HCT116 (cell line): ENCODE results near the gene SLC22A2. TPM values are rescaled to one million over a fixed set of nuclear protein-coding genes. Genes with fewer than 3 reads are reported as not detected.

Experiments used
- ATAC-seq: fragments of 200-7000 bp; cut with Tn5 transposase; 2 replicates; pipeline ENCODE4 v1.9.1; 2020; ENCODE audit warnings: mild to moderate bottlenecking, moderate library complexity
- Bru-seq: library from RNA; stranded (reverse); fragments of 400-500 nt; gene quantifications from one replicate; lab custom pipeline; 2021; lab: Mats Ljungman, UMichigan
- BruChase-seq, 2 experiments: library from RNA; stranded (reverse); fragments of 400-500 nt; gene quantifications; one replicate each; lab custom pipeline; 2021; lab: Mats Ljungman, UMichigan
- BruUV-seq: library from RNA; stranded (reverse); fragments of 400-500 nt; replicated peaks from 2 replicates; lab custom pipeline; 2021; lab: Mats Ljungman, UMichigan
- CTCF ChIA-PET: fragments of 300-600 bp; sonication (Branson Sonifier 250); formaldehyde crosslinking; loops from one replicate; lab custom pipeline; 2021; ENCODE audit warnings: antibody characterized with exemption; lab: Charles Lee
- POLR2A ChIA-PET: fragments of 300-600, 350-600 bp; sonication (Branson Sonifier 250); formaldehyde crosslinking; loops from one replicate; lab custom pipeline; 2021; ENCODE audit warnings: antibody characterized with exemption; lab: Charles Lee
- RAD21 ChIA-PET, 2 experiments: fragments of 300-600 bp; sonication (Branson Sonifier 250); formaldehyde crosslinking; loops; one replicate each; lab custom pipeline; 2023; ENCODE audit warnings: low total read pairs in 2 of 2; ENCODE audit not compliant: uncharacterized antibody in 2 of 2, unreplicated experiment in 2 of 2, low non-redundant PET in 1 of 2; lab: Charles Lee
- DNase-seq: peaks from one replicate; pipeline ENCODE4 v3.0.0-alpha.2; 2010; ENCODE audit warnings: low read depth, low spot score
- H2AFZ ChIP-seq: fragments of 200-600 bp; shearing (Covaris generic), sonication (generic); 2 replicates; pipeline ENCODE4 v1.6.1; 2017; ENCODE audit warnings: low read depth, mixed run types, mixed read lengths, antibody characterized with exemption, low read length; ENCODE audit not compliant: poor library complexity, severe bottlenecking
- H3K27ac ChIP-seq: 2 replicates; pipeline ENCODE4 v1.5.1; 2012; ENCODE audit warnings: low read depth, low read length
- H3K27me3 ChIP-seq: fragments of 200-600 bp; sonication (generic); 2 replicates; pipeline ENCODE4 v1.6.1; 2016; ENCODE audit warnings: mixed run types, low read length, mixed read lengths; ENCODE audit not compliant: insufficient read depth
- H3K36me3 ChIP-seq, 2 experiments: fragments of 200-500 bp in 1 of 2; fragments of 200-600 bp in 1 of 2; sonication (Bioruptor generic) in 1 of 2; sonication (generic) in 1 of 2; 2 replicates each; pipeline versions ENCODE4 v1.5.1 to v1.6.1; 2014 to 2016; ENCODE audit warnings: low read length in 2 of 2, inconsistent platforms in 1 of 2, mixed read lengths in 1 of 2, mixed run types in 1 of 2; ENCODE audit not compliant: insufficient read depth in 2 of 2, control insufficient read depth in 1 of 2
- H3K4me1 ChIP-seq, 2 experiments: fragments of 200-600 bp in 1 of 2; sonication (generic) in 1 of 2; 2 replicates each; pipeline versions ENCODE4 v1.5.1 to v1.6.1; 2012 to 2017; ENCODE audit warnings: low read length in 2 of 2, inconsistent platforms in 1 of 2, mild to moderate bottlenecking in 1 of 2, mixed read lengths in 1 of 2, mixed run types in 1 of 2, moderate library complexity in 1 of 2; ENCODE audit not compliant: insufficient read depth in 2 of 2, control insufficient read depth in 1 of 2
- H3K4me2 ChIP-seq: fragments of 200-600 bp; sonication (generic); 2 replicates; pipeline ENCODE4 v1.6.1; 2017; ENCODE audit warnings: mixed run types, low read length, mixed read lengths
- H3K4me3 ChIP-seq, 2 experiments: fragments of 200-600 bp in 1 of 2; sonication (generic) in 1 of 2; replicated peaks in 1 of 2; 2 replicates each; pipeline ENCODE4 v1.5.1; 2011 to 2016; ENCODE audit warnings: low read length in 2 of 2, control low read depth in 1 of 2, low read depth in 1 of 2, mild to moderate bottlenecking in 1 of 2, mixed read lengths in 1 of 2, mixed run types in 1 of 2
- H3K79me2 ChIP-seq: fragments of 200-600 bp; sonication (generic); 2 replicates; pipeline ENCODE4 v1.6.1; 2017; ENCODE audit warnings: mild to moderate bottlenecking, mixed run types, low read length, moderate library complexity, mixed read lengths; ENCODE audit not compliant: insufficient read depth
- H3K9ac ChIP-seq: fragments of 200-600 bp; sonication (generic); 2 replicates; pipeline ENCODE4 v1.6.1; 2016; ENCODE audit warnings: low read length, mixed read lengths
- H3K9me2 ChIP-seq: fragments of 200-600 bp; sonication (generic), shearing (Covaris generic); 2 replicates; pipeline ENCODE4 v1.6.1; 2017; ENCODE audit warnings: mixed run types, mild to moderate bottlenecking, moderate library complexity; ENCODE audit not compliant: insufficient read depth
- H3K9me3 ChIP-seq, 2 experiments: fragments of 200-500 bp in 1 of 2; fragments of 200-600 bp in 1 of 2; sonication (Bioruptor generic) in 1 of 2; sonication (generic) in 1 of 2; 2 replicates each; pipeline ENCODE4 v1.6.1; 2014 to 2017; ENCODE audit warnings: low read length in 2 of 2, mixed read lengths in 2 of 2, inconsistent platforms in 1 of 2, low read depth in 1 of 2, mild to moderate bottlenecking in 1 of 2, mixed run types in 1 of 2, moderate library complexity in 1 of 2; ENCODE audit not compliant: control insufficient read depth in 1 of 2, insufficient read depth in 1 of 2
- H4K20me1 ChIP-seq: fragments of 200-600 bp; sonication (generic), shearing (Covaris generic); 2 replicates; pipeline ENCODE4 v1.6.1; 2017; ENCODE audit warnings: mixed run types, mild to moderate bottlenecking, moderate library complexity; ENCODE audit not compliant: insufficient read depth
- CEBPB ChIP-seq: IDR thresholded peaks from 2 replicates; pipeline ENCODE4 v1.6.1; 2012; ENCODE audit warnings: low read depth
- CTCF ChIP-seq, 3 experiments: fragments of 200-600 bp in 1 of 3; sonication (generic) in 1 of 3; IDR thresholded peaks in 2 of 3; conservative IDR thresholded peaks in 1 of 3; 2 replicates each; pipeline ENCODE4 v1.5.1; 2012 to 2017; ENCODE audit warnings: low read depth in 2 of 3, low read length in 2 of 3, antibody characterized with exemption in 1 of 3, borderline replicate concordance in 1 of 3, control low read depth in 1 of 3, mild to moderate bottlenecking in 1 of 3, mixed read lengths in 1 of 3, mixed run types in 1 of 3, moderate library complexity in 1 of 3; ENCODE audit not compliant: insufficient read depth in 1 of 3
- MAX ChIP-seq: IDR thresholded peaks from 2 replicates; pipeline ENCODE4 v1.6.1; 2012
- POLR2AphosphoS5 ChIP-seq: IDR thresholded peaks from 2 replicates; pipeline ENCODE4 v1.6.1; 2011; ENCODE audit warnings: mild to moderate bottlenecking, low read depth, low read length, moderate library complexity
- RAD21 ChIP-seq: IDR thresholded peaks from 2 replicates; pipeline ENCODE4 v1.6.1; 2012; ENCODE audit warnings: low read depth, mild to moderate bottlenecking
- TCF7L2 ChIP-seq: IDR thresholded peaks from 2 replicates; pipeline ENCODE4 v1.7.0; 2011; ENCODE audit warnings: borderline replicate concordance, inconsistent platforms; ENCODE audit not compliant: insufficient read depth, insufficient read length; ENCODE audit errors: extremely low read depth
- YY1 ChIP-seq: IDR thresholded peaks from 2 replicates; pipeline ENCODE4 v1.6.1; 2011; ENCODE audit warnings: low read length, low read depth, moderate library complexity, mild to moderate bottlenecking; ENCODE audit not compliant: insufficient replicate concordance; ENCODE audit errors: extremely low read depth
- ZFX ChIP-seq: fragments of 450-650 bp; IDR thresholded peaks from 2 replicates; pipeline ENCODE4 v1.6.1; 2017
- intact Hi-C: fragments of 100-400 bp; cut with micrococcal nuclease; formaldehyde crosslinking; loops from 2 replicates; pipeline ENCODE4 v1.10.0; 2022
- long read RNA-seq: library from polyadenylated mRNA; unstranded; transcript quantifications from one replicate; pipeline ENCODE4 v2.0.0, GENCODE V29; 2021; ENCODE audit not compliant: unreplicated experiment
- polyA plus RNA-seq: library from polyadenylated mRNA; unstranded; fragments of >200 nt; gene quantifications from 2 replicates; pipeline ENCODE4 v1.2.1, GENCODE V29; 2012; ENCODE audit warnings: missing spikeins
- total RNA-seq: library from RNA; stranded (reverse); gene quantifications from one replicate; pipeline ENCODE4 v1.2.1, GENCODE V29; 2021; ENCODE audit not compliant: unreplicated experiment
- TF ChIP-seq, protein P1 (sequence below): IDR thresholded peaks from 2 replicates; pipeline ENCODE4 v1.6.1; 2012
- TF ChIP-seq, protein P2 (sequence below): IDR thresholded peaks from 2 replicates; pipeline ENCODE4 v1.6.1; 2011; ENCODE audit warnings: mild to moderate bottlenecking, low read length, moderate library complexity; ENCODE audit not compliant: insufficient replicate concordance; ENCODE audit errors: extremely low read depth
- TF ChIP-seq, protein P3 (sequence below): IDR thresholded peaks from 2 replicates; pipeline ENCODE4 v1.6.1; 2012; ENCODE audit warnings: low read depth

The SLC22A2 gene
- total RNA-seq (not detected), Bru-seq, nascent RNA (percentile 2 among the genes with signal in this experiment), BruChase-seq, experiment 1, labeled RNA remaining after a 6-hour chase (not detected), BruChase-seq, experiment 2, labeled RNA remaining after a 2-hour chase (not detected)
- polyA plus RNA-seq: not detected in 2 replicates
- long read RNA-seq: 0 reads

- Histone ChIP-seq H4K20me1 (no peaks in the 10 kb centered on the region), H3K4me1 (peaks cover 0 to 11% of the 10 kb centered on the region in 2 experiments; a peak in 2 of 4 replicates)
- BruUV-seq: no TSS peak
- POLR2A ChIA-PET: no interaction called here
- TF ChIP-seq POLR2AphosphoS5 (no peak), TCF7L2 (no peak), MAX (no peak), CEBPB (no peak), ZFX (no peak), CTCF (IDR thresholded peaks at IDR 0.05 in 2 of 3, conservative IDR thresholded peaks at IDR 0.05 in 1 of 3; ENCODE audit: borderline replicate concordance in 1 of 3, insufficient read depth in 1 of 3, low read depth in 2 of 3, low read length in 2 of 3) (no peak), RAD21 (no peak), YY1 (no peak)
- TF ChIP-seq, protein P1, sequence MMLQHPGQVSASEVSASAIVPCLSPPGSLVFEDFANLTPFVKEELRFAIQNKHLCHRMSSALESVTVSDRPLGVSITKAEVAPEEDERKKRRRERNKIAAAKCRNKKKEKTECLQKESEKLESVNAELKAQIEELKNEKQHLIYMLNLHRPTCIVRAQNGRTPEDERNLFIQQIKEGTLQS: no peak
- TF ChIP-seq, protein P2, sequence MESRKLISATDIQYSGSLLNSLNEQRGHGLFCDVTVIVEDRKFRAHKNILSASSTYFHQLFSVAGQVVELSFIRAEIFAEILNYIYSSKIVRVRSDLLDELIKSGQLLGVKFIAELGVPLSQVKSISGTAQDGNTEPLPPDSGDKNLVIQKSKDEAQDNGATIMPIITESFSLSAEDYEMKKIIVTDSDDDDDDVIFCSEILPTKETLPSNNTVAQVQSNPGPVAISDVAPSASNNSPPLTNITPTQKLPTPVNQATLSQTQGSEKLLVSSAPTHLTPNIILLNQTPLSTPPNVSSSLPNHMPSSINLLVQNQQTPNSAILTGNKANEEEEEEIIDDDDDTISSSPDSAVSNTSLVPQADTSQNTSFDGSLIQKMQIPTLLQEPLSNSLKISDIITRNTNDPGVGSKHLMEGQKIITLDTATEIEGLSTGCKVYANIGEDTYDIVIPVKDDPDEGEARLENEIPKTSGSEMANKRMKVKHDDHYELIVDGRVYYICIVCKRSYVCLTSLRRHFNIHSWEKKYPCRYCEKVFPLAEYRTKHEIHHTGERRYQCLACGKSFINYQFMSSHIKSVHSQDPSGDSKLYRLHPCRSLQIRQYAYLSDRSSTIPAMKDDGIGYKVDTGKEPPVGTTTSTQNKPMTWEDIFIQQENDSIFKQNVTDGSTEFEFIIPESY: no peak
- TF ChIP-seq, protein P3, sequence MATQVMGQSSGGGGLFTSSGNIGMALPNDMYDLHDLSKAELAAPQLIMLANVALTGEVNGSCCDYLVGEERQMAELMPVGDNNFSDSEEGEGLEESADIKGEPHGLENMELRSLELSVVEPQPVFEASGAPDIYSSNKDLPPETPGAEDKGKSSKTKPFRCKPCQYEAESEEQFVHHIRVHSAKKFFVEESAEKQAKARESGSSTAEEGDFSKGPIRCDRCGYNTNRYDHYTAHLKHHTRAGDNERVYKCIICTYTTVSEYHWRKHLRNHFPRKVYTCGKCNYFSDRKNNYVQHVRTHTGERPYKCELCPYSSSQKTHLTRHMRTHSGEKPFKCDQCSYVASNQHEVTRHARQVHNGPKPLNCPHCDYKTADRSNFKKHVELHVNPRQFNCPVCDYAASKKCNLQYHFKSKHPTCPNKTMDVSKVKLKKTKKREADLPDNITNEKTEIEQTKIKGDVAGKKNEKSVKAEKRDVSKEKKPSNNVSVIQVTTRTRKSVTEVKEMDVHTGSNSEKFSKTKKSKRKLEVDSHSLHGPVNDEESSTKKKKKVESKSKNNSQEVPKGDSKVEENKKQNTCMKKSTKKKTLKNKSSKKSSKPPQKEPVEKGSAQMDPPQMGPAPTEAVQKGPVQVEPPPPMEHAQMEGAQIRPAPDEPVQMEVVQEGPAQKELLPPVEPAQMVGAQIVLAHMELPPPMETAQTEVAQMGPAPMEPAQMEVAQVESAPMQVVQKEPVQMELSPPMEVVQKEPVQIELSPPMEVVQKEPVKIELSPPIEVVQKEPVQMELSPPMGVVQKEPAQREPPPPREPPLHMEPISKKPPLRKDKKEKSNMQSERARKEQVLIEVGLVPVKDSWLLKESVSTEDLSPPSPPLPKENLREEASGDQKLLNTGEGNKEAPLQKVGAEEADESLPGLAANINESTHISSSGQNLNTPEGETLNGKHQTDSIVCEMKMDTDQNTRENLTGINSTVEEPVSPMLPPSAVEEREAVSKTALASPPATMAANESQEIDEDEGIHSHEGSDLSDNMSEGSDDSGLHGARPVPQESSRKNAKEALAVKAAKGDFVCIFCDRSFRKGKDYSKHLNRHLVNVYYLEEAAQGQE: no peak
- TF ChIP-seq, all 23 proteins: peak for 0
- H3K36me3 ChIP-seq: no peaks in the 10 kb centered on the region
- CTCF ChIA-PET: no interaction called here
- intact Hi-C loops: no loop called here
- no peak within 1 kb of the TSS for H3K4me2 ChIP-seq
- no peak within 1 kb of the TSS for H2AFZ ChIP-seq
- DNase-seq (no peak), ATAC-seq (no peak)
- no peaks in the 10 kb centered on the region for H3K9me3 ChIP-seq
- no peak within 1 kb of the TSS for H3K27ac ChIP-seq
- no peaks in the 10 kb centered on the region for H3K79me2 ChIP-seq
- RAD21 ChIA-PET: no interaction called here
- H3K9ac ChIP-seq: no peak within 1 kb of the TSS
- no peaks in the 10 kb centered on the region for H3K27me3 ChIP-seq
- no peak within 1 kb of the TSS for H3K4me3 ChIP-seq
- no peaks in the 10 kb centered on the region for H3K9me2 ChIP-seq
These were observed at the start of gene SLC22A2 for GRCh38 chr6:160258346-160259142. Gene SLC22A2 (minus strand): TSS chr6:160258821. CDS start chr6:160258757, 64 bp downstream.
